K562 (cell line): ENCODE results near the gene MICU1. TPM values are rescaled to one million over a fixed set of nuclear protein-coding genes. Genes with fewer than 3 reads are reported as not detected.

Source experiments
- ATAC-seq: fragments of 200-7000 bp; cut with Tn5 transposase; 3 replicates; pipeline ENCODE4 v1.9.1; 2020; ENCODE audit warnings: moderate library complexity
- BruUV-seq: library from RNA; stranded (reverse); fragments of 400-500 nt; replicated peaks from 2 replicates; lab custom pipeline; 2021; lab: Mats Ljungman, UMichigan
- CTCF ChIA-PET: fragments of 300-600 bp; formaldehyde crosslinking; extraction: SDS; loops from one replicate; lab custom pipeline; 2021; ENCODE audit warnings: low intra/inter-chr PET ratio; lab: Yijun Ruan, JAX
- POLR2A ChIA-PET: fragments of 300-600, 350-650 bp; sonication (Branson Sonifier 250); formaldehyde crosslinking; extraction: SDS; loops from one replicate; lab custom pipeline; 2021; ENCODE audit warnings: antibody characterized with exemption, inconsistent platforms; lab: Yijun Ruan, JAX
- DNase-seq, 4 experiments: peaks; one replicate each; pipeline versions ENCODE4 v3.0.0 to v3.0.0-alpha.2; 2011 to 2018; ENCODE audit warnings: low spot score in 3 of 4, mixed read lengths in 3 of 4; ENCODE audit errors: extremely low read depth in 1 of 4
- FAIRE-seq: peaks from 2 replicates; lab custom pipeline; 2011; peaks lifted over from hg19 to GRCh38; lab: Jason Lieb, UNC
- H2AFZ ChIP-seq: 2 replicates; pipeline ENCODE4 v1.6.0; 2011; ENCODE audit warnings: low read depth, low read length, control low read depth, inconsistent platforms
- H3K27ac ChIP-seq: fragments of 200-600 bp; 3 replicates; pipeline ENCODE4 v1.8.0; 2011; ENCODE audit warnings: low read depth, mild to moderate bottlenecking, control low read depth, inconsistent platforms, low read length, moderate library complexity, mixed read lengths; ENCODE audit errors: extremely low read depth
- H3K27me3 ChIP-seq, 2 experiments: fragments of 300-600 bp in 1 of 2; 2 replicates in 1 of 2; 3 replicates in 1 of 2; pipeline versions ENCODE4 v1.6.0 to v1.8.0; 2011; ENCODE audit warnings: inconsistent platforms in 2 of 2, low read length in 2 of 2, mild to moderate bottlenecking in 1 of 2, mixed read lengths in 1 of 2, moderate library complexity in 1 of 2; ENCODE audit not compliant: control insufficient read depth in 2 of 2, insufficient read depth in 2 of 2
- H3K36me3 ChIP-seq: fragments of 300-600 bp; 3 replicates; pipeline ENCODE4 v1.8.0; 2011; ENCODE audit warnings: mild to moderate bottlenecking, low read length, inconsistent platforms; ENCODE audit not compliant: control insufficient read depth, insufficient read depth
- H3K4me1 ChIP-seq, 2 experiments: fragments of 200-600 bp in 1 of 2; replicated peaks in 1 of 2; 2 replicates in 1 of 2; 3 replicates in 1 of 2; pipeline versions ENCODE4 v1.5.1 to v1.8.0; 2011; ENCODE audit warnings: inconsistent platforms in 2 of 2, low read length in 2 of 2, mild to moderate bottlenecking in 1 of 2, mixed read lengths in 1 of 2, moderate library complexity in 1 of 2; ENCODE audit not compliant: control insufficient read depth in 2 of 2, insufficient read depth in 2 of 2
- H3K4me2 ChIP-seq: 2 replicates; pipeline ENCODE4 v1.6.1; 2011; ENCODE audit warnings: low read length, control low read depth, inconsistent platforms, mixed read lengths; ENCODE audit not compliant: insufficient read depth
- H3K4me3 ChIP-seq: fragments of 200-600 bp; sonication (generic), shearing (Covaris generic); 2 replicates; pipeline ENCODE4 v1.5.1; 2016; ENCODE audit warnings: control low read depth, inconsistent platforms
- H3K79me2 ChIP-seq: fragments of 200-600 bp; 3 replicates; pipeline ENCODE4 v1.8.0; 2011; ENCODE audit warnings: low read length, inconsistent platforms; ENCODE audit not compliant: control insufficient read depth, insufficient read depth
- H3K9ac ChIP-seq, 2 experiments: 2 replicates each; pipeline versions ENCODE4 v1.6.0 to v1.6.1; 2011; ENCODE audit warnings: low read depth in 2 of 2, low read length in 2 of 2, control low read depth in 1 of 2, inconsistent platforms in 1 of 2, mild to moderate bottlenecking in 1 of 2, mixed read lengths in 1 of 2; ENCODE audit not compliant: insufficient read depth in 1 of 2
- H3K9me1 ChIP-seq: one replicate; pipeline ENCODE4 v1.6.0; 2011; ENCODE audit warnings: inconsistent platforms, mild to moderate bottlenecking, low read length, moderate library complexity; ENCODE audit not compliant: control insufficient read depth, insufficient read depth
- H3K9me3 ChIP-seq: replicated peaks from 2 replicates; pipeline ENCODE4 v1.5.1; 2011; ENCODE audit warnings: low read depth, low read length, inconsistent platforms; ENCODE audit not compliant: control insufficient read depth, insufficient read depth
- H4K20me1 ChIP-seq: replicated peaks from 2 replicates; pipeline ENCODE4 v1.6.1; 2011; ENCODE audit warnings: low read length, inconsistent platforms, mixed read lengths; ENCODE audit not compliant: control insufficient read depth, insufficient read depth
- CHD1 ChIP-seq: fragments of 200-600 bp; sonication (generic); IDR thresholded peaks from one replicate; pipeline ENCODE4 v1.6.1; 2012; ENCODE audit warnings: mild to moderate bottlenecking, moderate library complexity, low read length, inconsistent platforms
- ILK ChIP-seq: fragments of 450-650 bp; IDR thresholded peaks from 2 replicates; pipeline ENCODE4 v1.6.1; 2016; ENCODE audit warnings: missing genetic modification characterization, low read depth, mild to moderate bottlenecking, missing compliant biosample characterization, moderate library complexity, borderline replicate concordance
- NEUROD1 ChIP-seq: fragments of 150-350 bp; IDR thresholded peaks from 2 replicates; pipeline ENCODE4 v1.6.1; 2014; ENCODE audit warnings: borderline replicate concordance, low read length, low read depth; ENCODE audit not compliant: partially characterized antibody
- WGBS: fragments of 100-300 bp; shearing (Covaris generic); methylation state at CpG from one replicate; pipeline ENCODE4 v1.1.6; 2016; ENCODE audit warnings: low coverage, mixed read lengths; ENCODE audit not compliant: insufficient coverage; ENCODE audit errors: missing lambda C conversion rate; 5-methylcytosine and 5-hydroxymethylcytosine counted together
- in situ Hi-C: fragments of 300-500 bp; cut with MboI; formaldehyde crosslinking; loops from 4 replicates; pipeline ENCODE4 v1.15.0; 2018; ENCODE audit warnings: inconsistent platforms, mixed read lengths
- intact Hi-C: fragments of 100-400 bp; cut with micrococcal nuclease; formaldehyde crosslinking; loops from 2 replicates; pipeline ENCODE4 v1.14.2; 2022
- polyA plus RNA-seq, 8 experiments: library from polyadenylated mRNA; depleted of rRNA in 4 of 8; stranded (reverse) in 5 of 8; unstranded in 3 of 8; fragments of >200 nt; fragmentation: Nextera tagmentation in 2 of 8; fragmentation: Illumina TruSeq in 1 of 8; extraction: Ambion mirVana in 2 of 8; extraction: Trizol in 1 of 8; gene quantifications; 2 replicates each; pipeline versions ENCODE4 v1.2.1 to v1.2.3, GENCODE V29; 2011 to 2014; ENCODE audit warnings: inconsistent platforms in 1 of 8, missing spikeins in 1 of 8
- total RNA-seq, 7 experiments: library from RNA; depleted of rRNA in 6 of 7; stranded (reverse); fragments of >200 nt in 6 of 7; fragmentation: Illumina TruSeq in 2 of 7; extraction: Trizol in 2 of 7; gene quantifications; 2 replicates each; pipeline versions ENCODE4 v1.2.1 to v1.2.3, GENCODE V29; 2011 to 2021; ENCODE audit warnings: low replicate concordance in 1 of 7
- TF ChIP-seq, protein P1 (sequence below): sonication (generic); formaldehyde crosslinking; IDR thresholded peaks from 2 replicates; pipeline ENCODE4 v1.8.1; 2023; ENCODE audit warnings: missing genetic modification reagents, mild to moderate bottlenecking, borderline replicate concordance
- TF ChIP-seq, protein P2 (sequence below): fragments of 250-450 bp; sonication (Bioruptor Pico); IDR thresholded peaks from 2 replicates; pipeline ENCODE4 v1.9.0; 2021; ENCODE audit warnings: mild to moderate bottlenecking
- TF ChIP-seq, protein P3 (sequence below), 2 experiments: IDR thresholded peaks in 1 of 2; conservative IDR thresholded peaks in 1 of 2; 2 replicates each; pipeline ENCODE4 v1.6.1; 2016; ENCODE audit warnings: low read depth in 2 of 2, mild to moderate bottlenecking in 1 of 2, missing compliant biosample characterization in 1 of 2, missing genetic modification characterization in 1 of 2, moderate library complexity in 1 of 2

The MICU1 gene
- total and polyA plus RNA-seq, 9 of the 15 experiments (the other 6 are each of a cell fraction or from before 2014, with no cell fraction given): 29.3 to 76.8 (median 48.4) TPM

DNA sequence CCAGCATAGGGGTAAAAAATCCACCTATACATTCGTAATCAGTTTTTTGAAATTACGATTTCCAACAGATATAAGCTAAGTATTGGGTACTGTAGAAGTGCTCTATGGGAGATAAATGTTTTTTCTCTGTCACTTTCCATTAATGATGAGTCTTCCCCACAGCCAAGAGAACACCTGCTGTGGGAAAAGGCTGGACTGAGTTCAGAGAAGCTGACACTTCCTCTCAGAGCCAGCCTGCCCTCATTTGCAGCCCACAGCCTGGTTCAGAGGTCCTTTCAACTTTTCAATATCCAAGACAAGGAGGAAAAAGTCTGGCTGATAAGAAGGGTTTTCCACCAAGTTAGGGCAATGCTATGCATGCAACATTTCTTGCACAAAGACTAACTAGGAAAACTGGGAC lies 206.6 kb downstream of the MICU1 start (continued):
- TF ChIP-seq, protein P1, sequence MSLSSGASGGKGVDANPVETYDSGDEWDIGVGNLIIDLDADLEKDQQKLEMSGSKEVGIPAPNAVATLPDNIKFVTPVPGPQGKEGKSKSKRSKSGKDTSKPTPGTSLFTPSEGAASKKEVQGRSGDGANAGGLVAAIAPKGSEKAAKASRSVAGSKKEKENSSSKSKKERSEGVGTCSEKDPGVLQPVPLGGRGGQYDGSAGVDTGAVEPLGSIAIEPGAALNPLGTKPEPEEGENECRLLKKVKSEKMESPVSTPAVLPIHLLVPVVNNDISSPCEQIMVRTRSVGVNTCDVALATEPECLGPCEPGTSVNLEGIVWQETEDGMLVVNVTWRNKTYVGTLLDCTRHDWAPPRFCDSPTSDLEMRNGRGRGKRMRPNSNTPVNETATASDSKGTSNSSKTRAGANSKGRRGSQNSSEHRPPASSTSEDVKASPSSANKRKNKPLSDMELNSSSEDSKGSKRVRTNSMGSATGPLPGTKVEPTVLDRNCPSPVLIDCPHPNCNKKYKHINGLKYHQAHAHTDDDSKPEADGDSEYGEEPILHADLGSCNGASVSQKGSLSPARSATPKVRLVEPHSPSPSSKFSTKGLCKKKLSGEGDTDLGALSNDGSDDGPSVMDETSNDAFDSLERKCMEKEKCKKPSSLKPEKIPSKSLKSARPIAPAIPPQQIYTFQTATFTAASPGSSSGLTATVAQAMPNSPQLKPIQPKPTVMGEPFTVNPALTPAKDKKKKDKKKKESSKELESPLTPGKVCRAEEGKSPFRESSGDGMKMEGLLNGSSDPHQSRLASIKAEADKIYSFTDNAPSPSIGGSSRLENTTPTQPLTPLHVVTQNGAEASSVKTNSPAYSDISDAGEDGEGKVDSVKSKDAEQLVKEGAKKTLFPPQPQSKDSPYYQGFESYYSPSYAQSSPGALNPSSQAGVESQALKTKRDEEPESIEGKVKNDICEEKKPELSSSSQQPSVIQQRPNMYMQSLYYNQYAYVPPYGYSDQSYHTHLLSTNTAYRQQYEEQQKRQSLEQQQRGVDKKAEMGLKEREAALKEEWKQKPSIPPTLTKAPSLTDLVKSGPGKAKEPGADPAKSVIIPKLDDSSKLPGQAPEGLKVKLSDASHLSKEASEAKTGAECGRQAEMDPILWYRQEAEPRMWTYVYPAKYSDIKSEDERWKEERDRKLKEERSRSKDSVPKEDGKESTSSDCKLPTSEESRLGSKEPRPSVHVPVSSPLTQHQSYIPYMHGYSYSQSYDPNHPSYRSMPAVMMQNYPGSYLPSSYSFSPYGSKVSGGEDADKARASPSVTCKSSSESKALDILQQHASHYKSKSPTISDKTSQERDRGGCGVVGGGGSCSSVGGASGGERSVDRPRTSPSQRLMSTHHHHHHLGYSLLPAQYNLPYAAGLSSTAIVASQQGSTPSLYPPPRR: no peak
- TF ChIP-seq CHD1 (no peak), NEUROD1 (no peak)
- TF ChIP-seq, protein P2, sequence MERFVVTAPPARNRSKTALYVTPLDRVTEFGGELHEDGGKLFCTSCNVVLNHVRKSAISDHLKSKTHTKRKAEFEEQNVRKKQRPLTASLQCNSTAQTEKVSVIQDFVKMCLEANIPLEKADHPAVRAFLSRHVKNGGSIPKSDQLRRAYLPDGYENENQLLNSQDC (CRISPR knock-in tag): no peak

DNA sequence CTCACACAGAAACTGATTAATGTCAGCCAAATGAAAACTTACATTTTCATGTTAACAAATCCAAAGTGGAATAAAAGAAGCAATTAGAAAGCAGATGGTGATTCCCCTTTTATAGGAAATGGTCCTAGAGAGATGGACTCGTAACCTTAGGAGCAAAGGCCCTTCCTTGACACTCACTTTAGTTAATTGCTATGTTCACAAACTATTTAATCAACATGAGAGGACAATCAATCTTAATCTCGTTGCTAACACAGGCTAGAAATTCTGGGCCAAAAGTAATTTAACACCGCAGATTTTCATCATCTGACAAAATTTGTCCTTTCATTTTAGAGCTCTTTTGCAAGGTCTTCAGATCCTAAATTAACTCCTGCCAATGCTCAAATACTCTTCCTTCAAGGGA lies 207.2 kb downstream of the MICU1 start:
- Histone ChIP-seq H3K27me3 (no peaks in the 10 kb centered on the region), H3K79me2 (no peaks in the 10 kb centered on the region), H3K9me3 (no peaks in the 10 kb centered on the region), H4K20me1 (no peaks in the 10 kb centered on the region), H3K9me1 (no peaks in the 10 kb centered on the region), H3K27ac (no peak overlapping the region), H3K4me2 (no peak overlapping the region), H3K9ac (no peak overlapping the region), H3K4me3 (no peak overlapping the region), H2AFZ (no peak overlapping the region), H3K4me1 (peaks cover 0 to 2% of the 10 kb centered on the region in 2 experiments; a peak in 2 of 5 replicates), H3K36me3 (peaks cover 4% of the 10 kb centered on the region; the same call in 2 of the 3 replicates)
- no peak for FAIRE-seq
- BruUV-seq: no TSS peak
- ChIA-PET POLR2A (interaction anchor here (1.1 kb wide), 1 partner anchor 14 kb away, joined by 3 read pairs; no protein-coding TSS in a partner anchor), CTCF (no interaction called here)
- TF ChIP-seq, protein P3, sequence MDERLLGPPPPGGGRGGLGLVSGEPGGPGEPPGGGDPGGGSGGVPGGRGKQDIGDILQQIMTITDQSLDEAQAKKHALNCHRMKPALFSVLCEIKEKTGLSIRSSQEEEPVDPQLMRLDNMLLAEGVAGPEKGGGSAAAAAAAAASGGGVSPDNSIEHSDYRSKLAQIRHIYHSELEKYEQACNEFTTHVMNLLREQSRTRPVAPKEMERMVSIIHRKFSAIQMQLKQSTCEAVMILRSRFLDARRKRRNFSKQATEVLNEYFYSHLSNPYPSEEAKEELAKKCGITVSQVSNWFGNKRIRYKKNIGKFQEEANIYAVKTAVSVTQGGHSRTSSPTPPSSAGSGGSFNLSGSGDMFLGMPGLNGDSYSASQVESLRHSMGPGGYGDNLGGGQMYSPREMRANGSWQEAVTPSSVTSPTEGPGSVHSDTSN (CRISPR knock-in tag; IDR thresholded peaks at IDR 0.05; ENCODE audit: low read depth): no peak
- TF ChIP-seq, protein P3 (tag; conservative IDR thresholded peaks at IDR 0.05; ENCODE audit: low read depth): 0 out of 2 replicates have a peak, but pooled peaks have one; percentile 17
- TF ChIP-seq ILK (tag): no peak
- no peak for DNase-seq
- in situ Hi-C loops (no loop called here), intact Hi-C loops (no loop called here)
- 57% methylated on average over 3 of the region's 3 CpGs for WGBS
- no peak for ATAC-seq
